NK-92 treated with Interleukin-12 subunit alpha and Interleukin-12 subunit beta, amount 100 ng/mL, for 24 hours (cell line): Measurements from ENCODE around the gene PXMP4.
"Not testable (repeated sequence)": the region's sequence is repeated elsewhere in the genome, so short reads cannot be mapped to it uniquely, and the experiment has no call there.

Source experiments
- DNase-seq: peaks from one replicate; lab custom pipeline; 2025; lab: John Stamatoyannopoulos, UW

The PXMP4 gene

DNA sequence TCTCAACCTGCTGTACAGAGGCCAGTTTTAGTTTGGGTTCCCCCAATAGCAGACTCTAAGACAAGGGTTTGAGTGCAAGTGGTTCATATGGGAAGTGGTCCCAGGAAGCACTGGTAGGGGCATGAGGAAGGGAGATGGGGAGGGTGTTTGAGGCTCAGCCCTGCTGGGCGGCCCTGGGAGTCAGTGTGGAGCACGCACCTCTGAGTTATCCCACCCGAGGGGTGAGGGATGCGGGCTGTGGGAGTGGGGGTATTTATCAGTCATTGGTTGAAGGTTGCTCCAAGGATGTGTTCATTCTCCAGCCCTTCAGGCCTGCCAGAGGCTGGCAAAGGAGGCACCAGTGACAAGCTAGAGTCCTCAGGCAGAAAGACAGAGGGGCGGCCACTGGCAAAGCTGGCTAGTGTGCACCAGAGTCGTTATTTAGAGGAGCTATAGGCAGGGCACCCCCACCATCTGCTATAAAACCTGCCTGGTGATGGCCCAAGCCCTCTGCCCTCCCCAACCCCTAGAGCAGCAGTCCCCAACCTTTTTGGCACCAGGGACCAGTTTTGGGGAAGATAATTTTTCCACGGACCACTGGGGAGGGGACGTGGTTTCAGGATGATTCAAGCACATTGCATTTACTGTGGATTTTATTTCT, 16.5 kb downstream of the PXMP4 start:
- no peak for DNase-seq

DNA sequence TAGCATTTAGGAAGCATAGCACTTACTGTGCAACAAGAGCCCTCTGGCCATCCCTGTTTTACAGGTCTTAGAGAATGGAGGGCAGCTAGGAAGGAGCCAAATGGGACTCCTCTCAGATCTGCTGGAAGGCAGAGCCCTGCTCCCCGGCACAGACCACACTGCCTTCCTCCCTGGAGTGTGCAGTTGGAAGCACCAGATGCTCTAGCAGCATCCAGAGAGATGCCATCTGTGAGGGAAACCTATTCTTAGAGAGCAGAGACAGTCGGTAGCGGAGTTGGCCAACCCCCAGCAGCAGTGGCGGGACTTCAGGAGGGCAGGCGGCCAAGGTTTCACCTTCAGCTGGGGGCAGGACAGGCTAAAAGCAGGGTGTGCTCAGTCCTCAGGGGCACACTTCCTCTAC, 17.2 kb downstream of the PXMP4 start:
- no peak for DNase-seq

DNA sequence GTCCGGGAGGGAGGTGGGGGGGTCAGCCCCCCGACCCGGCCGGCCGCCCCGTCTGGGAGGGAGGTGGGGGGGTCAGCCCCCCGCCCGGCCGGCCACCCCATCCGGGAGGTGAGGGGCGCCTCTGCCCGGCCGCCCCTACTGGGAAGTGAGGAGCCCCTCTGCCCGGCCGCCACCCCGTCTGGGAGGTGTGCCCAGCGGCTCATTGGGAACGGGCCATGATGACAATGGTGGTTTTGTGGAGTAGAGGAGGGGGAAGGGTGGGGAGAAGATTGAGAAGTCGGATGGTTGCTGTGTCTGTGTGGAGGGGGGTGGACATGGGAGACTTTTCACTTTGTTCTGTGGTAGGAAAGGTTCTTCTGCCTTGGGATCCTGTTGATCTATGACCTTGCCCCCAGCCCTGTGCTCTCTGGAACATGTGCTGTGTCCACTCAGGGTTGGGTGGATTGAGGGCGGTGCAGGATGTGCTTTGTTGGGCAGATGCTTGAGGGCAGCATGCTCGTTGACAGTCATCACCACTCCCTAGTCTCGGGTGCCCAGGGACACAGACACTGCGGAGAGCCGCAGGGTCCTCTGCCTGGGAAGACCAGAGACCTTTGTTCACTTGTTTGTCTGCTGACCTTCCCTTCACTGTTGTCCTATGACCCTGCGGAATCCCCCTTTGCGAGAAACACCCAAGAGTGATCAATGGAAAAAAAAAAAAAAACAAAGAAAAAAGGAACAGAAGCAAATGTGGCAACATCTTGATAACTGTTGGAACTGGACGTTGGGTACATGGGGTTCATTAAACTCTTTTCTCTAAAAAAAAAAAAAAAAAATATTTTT, 18.3 kb downstream of the PXMP4 start:
- DNase-seq, result no peak

DNA sequence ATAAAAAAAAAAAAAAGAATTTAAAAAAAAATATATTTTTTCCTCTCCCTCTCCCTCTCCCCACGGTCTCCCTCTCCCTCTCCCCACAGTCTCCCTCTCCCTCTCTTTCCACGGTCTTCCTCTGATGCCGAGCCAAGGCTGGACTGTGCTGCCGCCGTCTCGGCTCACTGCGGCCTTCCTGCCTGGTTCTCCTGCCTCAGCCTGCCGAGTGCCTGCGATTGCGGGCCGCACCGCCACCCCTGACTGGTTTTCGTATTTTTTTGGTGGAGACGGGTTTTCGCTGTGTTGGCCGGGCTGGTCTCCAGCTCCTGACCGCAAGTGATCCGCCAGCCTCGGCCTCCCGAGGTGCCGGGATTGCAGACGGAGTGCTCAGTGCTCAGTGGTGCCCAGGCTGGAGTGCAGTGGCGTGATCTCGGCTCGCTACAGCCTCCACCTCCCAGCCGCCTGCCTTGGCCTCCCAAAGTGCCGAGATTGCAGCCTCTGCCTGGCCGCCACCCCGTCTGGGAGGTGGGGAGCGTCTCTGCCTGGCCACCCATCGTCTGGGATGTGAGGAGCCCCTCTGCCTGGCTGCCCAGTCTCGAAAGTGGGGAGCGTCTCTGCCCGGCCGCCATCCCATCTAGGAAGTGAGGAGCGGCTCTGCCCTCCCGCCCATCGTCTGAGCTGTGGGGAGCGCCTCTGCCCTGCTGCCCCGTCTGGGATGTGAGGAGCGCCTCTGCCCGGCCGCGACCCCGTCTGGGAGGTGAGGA, 19.2 kb downstream of the PXMP4 start:
- not testable (repeated sequence) for DNase-seq

DNA sequence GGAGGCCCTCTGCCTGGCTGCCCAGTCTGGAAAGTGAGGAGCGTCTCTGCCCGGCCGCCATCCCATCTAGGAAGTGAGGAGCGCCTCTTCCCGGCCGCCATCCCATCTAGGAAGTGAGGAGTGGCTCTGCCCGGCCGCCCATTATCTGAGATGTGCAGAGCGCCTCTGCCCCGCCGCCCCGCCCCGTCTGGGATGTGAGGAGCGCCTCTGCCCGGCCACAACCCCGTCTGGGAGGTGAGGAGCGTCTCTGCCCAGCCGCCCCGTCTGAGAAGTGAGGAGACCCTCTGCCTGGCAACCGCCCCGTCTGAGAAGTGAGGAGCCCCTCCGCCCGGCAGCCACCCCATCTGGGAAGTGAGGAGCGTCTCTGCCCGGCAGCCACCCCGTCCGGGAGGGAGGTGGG, 21.1 kb downstream of the PXMP4 start:
- DNase-seq, result not testable (repeated sequence)

DNA sequence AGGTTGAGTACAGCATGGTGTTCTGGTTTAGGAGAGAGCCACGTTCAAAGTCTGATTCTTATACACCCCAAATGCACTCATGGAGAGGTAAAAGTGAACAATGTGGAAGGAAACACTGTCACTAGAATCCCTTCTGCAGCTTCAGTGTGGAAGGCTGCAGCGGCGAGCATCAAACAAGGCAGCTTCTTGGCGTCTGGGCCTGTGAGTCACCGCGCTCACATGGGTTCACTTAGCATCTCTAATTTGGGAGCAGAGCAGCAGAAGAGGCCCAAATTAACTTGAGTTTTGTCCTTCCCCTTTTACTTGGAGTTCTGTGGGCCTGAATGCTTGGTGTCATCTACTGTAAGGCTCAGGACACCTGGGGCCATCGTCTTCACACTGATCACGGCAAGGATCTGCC, 23.0 kb downstream of the PXMP4 start:
- DNase-seq, result no peak

DNA sequence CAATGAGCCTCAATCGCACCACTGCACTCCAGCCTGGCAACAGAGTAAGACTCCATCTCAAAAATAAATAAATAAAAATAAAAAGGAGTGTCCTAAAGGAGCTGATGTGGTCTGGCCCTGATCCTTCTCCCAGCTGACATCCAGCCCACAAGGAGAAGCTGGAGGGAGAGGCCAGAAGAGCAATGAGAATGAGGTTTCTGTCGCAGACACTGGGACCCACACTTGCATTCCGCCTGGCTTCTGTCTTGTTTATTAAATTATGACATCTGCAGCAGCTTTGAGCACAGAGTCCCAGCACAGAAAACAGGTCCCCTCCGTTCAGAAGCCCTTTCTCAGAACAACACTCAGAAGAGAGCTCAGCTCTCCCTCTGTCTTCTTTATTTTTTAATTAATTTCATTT, 23.7 kb downstream of the PXMP4 start:
- no peak for DNase-seq

DNA sequence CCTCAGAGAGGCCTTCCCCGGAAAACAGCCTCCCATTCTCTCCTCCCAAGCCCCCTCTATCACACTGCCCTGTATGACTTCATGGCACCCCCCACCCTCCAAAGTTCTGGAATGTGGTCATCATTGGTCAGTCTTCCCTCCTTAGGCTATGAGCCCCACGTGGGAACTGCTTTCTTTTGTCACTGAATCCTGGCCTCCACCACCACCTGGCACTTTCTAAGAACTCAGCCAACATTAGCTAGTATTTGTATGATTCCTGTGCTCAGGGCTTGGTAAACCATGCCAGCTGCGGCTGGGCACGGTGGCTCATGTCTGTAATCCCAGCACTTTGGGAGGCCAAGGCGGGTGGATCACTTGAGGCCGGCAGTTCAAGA, 25.5 kb downstream of the PXMP4 start:
- DNase-seq, result no peak

DNA sequence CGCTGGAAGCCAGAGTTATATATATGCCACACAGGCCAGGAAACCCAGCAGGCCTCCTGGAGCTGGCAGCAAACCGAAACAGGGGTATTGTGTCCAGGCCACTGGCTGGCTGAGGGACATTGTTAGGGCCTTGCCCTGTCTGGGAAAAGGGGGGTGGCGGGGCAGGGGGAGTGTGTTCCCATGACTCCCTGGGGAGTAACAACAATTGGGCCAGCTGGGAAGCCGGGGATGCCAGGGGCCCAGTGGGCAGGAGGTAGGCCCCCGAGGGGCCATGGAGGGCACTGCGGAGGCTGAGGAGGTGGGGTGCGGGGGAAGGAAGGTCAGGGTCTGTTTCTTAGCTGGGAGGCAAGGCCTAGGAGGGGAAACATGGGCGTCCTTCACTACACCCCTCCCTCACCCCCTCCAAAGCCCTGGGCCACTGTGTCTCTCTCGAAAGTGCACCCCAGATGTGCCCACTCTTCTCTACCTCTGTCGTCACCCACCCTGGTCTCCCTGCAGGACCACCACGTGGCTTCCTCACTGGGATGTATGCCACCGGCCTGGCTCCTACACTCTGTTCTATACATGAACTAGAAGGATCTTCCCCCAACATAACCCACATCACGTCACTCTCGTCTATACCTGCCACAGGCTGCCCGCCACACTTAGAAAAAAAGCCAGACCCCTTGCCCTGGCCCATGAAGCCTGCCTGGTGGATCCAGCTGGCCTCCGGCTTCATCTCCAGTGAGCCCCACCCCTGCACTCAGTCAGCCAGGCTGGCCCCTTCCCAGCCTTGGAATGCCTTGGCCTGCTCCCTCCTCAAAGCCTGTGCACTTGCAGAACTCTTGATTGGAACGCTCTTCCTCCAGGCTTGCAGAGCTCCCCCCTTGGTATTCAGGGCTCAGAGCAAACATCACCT, 26.1 kb downstream of the PXMP4 start:
- DNase-seq, result no peak

DNA sequence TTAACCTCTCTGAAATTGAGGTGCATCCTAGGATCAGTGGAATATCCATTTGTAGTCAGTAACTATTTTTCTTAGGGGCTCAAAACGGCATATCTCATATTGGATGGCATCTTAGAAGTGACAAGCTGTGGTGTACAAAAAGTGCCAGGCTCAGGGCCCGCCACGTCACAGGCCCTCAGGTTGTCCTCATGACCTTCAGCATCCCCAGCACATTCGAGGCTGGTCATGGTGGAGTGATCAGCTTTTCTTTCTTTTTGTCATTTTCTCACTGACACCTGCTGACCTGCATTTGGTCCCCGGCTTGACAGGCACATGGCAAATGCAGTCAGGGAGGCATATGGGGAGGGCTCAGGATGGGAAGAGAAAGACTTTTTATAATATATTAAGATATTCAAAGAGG, 26.8 kb downstream of the PXMP4 start:
- DNase-seq, result no peak

DNA sequence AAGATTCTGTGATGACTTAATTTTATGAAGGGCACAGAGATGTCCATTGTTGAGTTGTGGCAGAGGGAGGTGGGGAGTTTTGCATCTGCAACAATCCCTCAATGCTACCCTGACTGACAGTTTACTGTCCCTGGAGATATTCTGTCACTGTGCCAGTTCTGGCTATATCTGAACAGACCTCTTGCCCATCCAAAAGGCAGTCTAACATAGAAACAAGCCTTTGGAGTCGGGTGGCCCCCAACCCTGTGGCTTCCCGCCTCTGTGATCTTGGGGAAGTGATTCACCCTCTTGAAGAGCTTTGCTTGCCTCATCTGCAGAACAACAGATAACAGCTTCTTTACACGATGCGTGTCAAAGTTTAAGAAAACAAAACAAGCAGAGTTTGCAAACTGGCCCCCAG, 30.1 kb downstream of the PXMP4 start:
- peak; percentile 18 for DNase-seq

DNA sequence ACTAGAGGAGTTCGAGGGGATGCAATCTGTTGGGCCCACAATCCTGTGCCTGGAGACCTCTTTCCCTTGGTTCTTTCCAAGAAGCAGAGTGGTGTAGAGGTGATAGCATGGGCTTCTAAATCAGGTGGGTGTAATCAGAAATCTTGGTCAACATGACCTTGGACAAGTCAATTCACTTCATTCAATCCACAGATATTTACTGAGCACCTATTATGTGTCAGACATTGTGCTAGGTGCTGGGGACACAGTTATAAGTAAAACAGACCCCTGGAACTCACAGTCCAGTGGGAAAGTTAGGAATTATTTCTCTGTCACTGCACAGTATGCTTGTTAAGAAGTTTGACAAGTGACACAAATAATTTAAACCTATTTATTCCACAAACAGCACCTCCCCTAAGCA, 30.6 kb downstream of the PXMP4 start:
- DNase-seq, result no peak

DNA sequence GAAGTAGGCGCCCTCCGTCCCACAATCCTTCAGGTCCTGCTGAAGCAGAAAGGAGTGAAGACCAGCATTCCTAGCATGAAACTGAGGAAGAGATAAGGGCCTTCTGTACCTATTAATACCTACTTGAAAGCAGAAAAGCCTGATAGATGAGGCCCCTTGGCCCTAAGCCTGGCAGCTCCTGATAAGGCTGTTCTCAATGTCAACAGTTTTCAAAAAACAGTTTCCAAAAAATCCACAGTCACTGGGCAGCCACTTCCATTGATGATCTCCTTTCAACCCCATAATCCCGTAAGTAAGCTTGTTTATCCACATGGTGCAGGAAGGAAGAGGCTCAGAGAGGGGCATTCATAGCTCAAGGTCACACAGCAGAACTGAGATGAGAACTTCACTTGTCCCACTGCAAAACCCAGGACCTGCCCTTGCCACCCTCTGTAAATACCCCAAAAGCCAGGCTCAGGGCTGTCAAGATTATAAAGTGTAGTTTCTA, 31.1 kb downstream of the PXMP4 start:
- DNase-seq, result no peak

DNA sequence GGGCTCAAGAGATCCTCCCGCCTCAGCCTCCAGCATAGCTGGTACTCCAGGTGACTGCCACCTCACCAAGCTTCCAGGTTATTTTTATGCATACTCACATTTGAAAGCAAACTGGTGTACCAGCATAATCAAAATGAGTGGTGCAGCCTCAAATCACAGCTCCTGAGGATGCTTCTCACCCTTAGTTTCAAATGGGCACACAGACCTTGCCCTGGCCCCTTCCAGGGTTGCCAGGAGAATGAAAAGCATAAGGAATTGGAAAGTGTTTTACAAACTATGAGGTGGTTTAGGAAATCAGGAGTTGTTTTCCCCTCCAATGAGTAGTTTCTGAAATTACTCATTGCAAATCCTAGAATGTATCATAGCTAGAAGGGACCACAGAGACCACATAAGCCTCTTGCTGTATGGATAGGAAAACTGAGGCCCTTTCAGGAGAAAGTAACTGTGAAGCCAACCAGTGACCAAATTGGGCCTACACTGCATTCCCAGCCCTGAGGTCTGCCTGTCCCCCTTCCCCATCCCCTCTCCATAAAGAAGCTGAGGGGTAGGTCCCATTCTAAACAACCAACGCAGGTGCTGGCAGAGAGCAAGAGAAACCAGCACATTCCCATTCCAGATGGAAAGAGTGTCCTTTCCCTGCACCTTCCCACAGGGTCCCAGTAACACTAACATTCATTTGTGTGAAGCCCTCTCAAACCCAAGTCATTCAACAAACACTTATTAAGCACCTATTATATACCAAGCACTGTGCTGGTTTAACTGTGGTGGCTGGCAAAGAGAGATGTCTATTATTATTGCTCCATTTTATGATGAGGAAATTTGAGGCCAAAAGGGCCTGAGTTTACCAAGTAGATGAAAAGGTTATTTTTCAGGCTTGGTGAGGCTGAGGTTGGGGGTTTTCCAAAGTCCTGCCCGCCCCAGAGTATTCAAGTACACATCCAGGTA, 31.8 kb downstream of the PXMP4 start:
- no peak for DNase-seq

DNA sequence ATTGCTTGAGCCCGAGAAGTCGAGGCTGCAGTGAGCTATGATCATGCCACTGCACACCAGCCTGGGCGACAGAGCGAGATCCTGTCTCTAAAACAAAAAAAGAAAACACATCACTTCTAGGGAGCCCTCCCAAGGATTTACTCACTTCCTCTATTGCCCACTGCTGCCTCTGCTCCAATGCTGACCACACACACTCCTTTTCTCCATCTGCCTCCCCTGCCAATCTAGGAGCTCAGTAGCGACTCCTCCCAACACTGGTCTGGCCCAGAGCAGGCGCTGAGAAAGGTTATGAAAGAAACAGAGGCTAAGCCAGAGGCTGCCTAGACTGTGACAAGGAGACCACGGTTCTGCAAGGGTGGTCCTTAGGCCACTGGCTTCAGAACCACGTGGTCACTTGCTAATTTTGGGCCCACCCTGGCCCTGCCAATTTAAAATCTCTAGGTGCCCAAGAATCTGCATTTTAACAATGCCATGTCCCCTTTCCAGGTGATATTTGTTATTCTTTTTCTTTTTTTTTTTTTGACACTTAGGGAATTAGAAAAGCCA, 32.7 kb downstream of the PXMP4 start:
- no peak for DNase-seq

DNA sequence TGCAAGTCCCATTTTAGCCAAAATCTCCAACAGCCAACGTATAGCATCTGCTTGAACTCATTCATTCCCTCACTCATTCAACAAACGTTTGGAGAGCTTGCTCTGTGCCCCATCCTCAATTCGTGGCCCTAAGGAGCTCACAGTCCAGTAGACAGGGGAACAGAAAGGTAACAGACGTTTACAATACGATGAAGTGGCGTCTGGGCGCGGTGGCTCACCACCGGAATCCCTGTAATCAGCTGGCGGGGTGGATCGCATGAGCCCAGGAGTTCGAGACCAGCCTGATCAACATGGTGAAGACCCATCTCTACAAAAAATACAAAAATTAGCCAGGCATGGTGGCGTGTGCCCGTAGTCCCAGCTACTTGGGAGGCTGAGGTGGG, 33.1 kb downstream of the PXMP4 start:
- DNase-seq, result no peak

DNA sequence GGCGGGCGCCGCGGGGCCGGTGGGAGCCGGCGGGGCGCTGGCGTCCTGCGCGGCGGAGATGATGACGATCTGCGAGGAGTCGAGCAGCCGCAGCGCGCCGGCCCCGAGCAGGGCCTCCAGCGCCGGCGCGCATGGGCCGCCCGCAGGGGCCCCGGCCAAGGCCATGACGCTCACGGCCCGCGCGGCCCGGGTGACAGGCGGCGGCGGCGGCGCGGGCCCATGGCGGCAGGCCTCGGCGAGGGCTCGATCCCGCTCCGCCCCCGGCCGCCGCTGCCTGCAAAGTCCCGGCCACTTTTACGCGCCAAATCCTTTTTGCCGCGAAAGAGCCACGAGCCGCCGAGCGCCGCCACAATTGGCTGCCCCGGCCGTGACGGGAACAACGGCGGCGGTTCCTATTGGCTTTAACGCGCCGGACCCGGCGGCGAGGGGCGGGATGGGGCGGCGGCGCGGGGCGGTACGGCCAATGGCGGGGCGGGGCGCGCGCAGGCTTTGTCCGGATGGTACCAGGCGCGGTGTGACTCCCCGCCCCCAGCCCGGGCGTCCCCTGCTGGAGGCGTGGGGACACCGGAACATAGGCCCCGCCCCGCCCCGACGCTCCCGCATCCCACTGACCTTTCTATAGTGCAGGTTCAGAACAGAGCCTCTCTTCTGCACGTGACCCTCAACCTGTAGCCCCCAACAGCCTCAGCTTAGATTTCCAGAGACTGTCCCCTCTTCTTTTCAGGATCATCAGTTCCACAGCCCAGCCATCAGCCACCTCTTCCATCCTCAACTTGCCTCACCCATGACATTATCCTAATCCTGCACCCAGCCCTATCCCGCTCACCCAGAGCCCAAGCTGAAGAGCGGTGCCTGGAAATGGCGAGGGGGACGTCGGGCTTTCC, 33.8 kb downstream of the PXMP4 start, which contains the start of gene E2F1:
E2F1 (minus strand) TSS at position 286 of the 884 bp plus-strand sequence; CDS start at position 165, 121 bp downstream.
- DNase-seq, result peak; percentile 94

DNA sequence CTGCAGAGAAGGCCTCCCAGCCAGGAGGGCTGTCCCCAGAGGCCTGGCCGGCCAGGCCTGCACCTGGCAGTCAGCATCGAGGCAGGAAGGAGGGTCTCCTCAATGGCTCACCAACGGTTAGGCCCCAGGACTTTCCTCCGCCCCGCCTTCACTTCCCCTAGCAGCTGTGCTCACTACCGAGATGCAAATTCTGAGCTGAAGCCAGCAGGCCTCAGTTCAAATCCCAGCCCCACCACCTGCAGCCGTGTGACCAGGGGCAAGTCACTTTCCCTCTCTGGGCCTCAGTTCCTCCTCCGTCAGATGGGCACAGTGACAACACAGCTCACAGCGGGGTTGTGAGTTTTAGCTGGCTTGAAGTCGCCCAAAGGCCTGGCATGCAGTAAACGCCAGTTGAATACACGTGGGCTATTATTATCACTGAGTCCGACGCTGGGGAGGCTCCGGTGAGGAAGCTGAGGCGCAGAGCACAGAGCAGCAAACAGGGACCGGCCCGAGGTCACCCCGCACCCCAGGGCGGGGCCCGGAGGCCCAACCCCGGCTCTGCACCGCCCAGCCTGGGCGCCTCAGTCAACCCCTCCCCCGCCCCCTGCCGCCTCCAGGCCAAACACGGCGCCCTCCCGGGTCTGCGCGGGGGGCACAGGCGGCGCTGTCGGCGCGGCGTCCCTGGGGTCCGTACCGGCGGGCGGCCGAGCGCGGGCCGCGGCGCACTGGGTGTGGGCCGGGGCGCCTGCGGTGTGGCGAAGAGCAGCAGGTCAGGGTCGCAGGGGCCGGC, 34.6 kb downstream of the PXMP4 start:
- DNase-seq, result peak; percentile 68
